HL-60/S4 (cell line): ENCODE measurements around the gene GALNT16.

ENCODE experiments used
- in situ Hi-C: fragments of 300-500 bp; cut with MboI; formaldehyde crosslinking; loops from 2 replicates; pipeline ENCODE4 v1.14.3; 2022; ENCODE audit warnings: low sequenced_read_pairs

Gene GALNT16

DNA sequence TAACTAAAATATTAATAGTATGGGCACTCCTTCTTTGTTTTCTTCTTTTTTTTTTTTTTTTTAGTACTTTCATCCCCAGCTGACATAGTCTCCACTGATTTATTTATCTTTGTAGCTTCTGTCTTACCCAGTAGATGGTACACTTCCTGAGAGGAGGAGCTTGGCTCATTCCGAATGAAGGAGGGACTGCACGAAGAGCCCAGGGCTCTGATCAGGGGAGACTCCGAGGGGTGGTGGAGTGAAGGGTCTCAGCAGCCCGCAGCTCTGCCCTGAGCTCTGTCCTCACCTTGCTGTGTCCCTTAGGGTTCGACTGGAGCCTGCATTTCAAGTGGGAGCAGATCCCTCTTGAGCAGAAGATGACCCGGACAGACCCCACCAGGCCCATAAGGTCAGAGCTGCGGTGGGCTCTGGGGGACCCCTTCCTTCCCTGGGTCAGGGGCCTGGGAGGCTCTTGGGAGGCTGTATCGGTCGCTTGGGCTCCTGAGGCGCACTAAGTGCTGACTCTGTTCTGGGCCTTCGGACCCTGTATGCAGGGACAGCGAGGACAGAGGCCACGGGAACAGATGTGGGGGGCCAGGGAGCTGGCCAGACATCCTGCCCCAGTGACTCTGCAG is 72.9 kb downstream of the GALNT16 start:
- in situ Hi-C loops: no loop called here

DNA sequence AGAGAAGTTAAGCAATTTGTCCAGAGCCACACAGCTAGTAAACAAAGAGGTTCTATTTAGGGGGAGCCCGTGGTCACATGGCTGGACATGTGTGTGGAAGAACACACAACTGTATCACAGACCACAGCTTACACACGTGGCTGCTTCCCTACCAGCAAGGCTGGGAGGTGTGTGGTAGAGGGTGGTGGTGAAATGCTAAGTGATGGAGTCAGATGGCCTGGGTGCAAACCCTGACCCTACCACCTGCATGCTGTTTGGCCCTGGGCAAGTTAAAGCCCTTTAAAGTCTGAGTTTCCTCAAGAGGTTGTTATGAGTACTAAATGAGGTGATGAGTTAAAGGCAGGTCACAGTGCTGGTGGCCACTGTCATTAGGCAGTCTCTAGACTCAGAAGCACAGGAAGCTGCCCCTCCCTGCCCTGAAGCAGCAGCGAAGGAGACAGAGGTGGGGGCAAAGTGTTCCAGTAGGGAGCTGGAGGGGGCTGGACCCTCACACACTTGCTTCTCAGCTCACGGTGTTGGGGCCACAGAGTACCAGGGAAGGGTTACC is 73.9 kb downstream of the GALNT16 start:
- in situ Hi-C loops: no loop called here

DNA sequence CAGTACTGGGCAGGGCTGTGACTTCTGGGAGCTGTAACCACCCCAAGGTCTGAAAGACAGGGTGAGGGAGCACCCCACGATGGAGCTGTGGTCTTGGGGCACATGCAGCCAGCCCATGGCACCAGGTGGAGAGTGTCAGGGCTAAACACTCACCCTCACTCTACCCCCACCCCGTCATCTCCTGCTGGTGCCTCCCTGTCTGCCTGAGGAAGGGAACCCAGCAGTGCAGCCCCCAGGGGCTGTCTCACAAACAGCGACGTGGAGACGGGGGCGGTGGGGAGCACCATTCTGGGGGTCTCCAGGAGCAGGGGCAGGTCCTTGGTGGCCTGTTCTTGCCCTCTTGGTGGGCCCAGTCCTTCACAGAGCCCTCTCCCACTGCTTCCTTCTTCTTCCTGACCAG is 74.6 kb downstream of the GALNT16 start:
- in situ Hi-C loops: no loop called here

DNA sequence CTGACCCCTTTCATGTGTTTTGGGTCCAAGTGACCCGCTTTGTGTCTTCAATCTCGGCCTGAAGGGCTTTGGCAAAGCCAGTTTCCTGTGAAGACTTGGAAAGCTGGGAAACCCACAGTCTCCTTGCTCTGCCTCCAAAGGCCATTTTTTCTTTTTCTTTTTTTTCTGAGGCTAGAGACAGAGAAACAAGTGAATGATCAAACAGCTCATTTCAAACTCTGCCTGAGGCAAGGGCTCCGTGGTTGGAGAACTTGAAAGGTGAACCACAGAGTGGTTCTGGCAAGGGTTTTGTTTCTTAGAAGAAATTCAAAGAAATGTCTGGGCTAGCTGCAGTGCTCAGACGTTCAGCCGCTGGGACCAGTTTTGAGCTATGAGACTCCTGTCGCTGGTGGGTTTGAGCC is 75.4 kb downstream of the GALNT16 start:
- in situ Hi-C loops: no loop called here

DNA sequence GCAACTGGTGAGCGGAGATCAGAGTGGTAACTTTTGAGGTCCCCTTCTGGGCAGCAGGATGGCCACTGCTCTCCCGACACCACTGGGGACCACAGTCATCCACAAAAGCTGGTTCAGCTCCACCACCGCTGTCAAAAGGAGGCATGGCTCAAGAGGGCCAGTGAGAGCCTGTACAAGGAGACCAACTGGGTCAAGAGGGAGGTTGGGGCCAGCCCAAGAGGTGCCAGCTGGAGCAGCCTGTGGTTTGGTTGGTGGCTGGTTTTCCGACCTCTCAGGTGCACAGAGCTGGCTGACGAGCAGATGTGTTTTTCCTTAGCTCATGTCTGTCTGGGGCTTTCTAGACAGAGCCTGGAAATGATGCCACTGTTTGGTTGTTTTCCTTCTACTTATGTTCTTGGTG is 78.0 kb downstream of the GALNT16 start:
- in situ Hi-C loops: no loop called here

DNA sequence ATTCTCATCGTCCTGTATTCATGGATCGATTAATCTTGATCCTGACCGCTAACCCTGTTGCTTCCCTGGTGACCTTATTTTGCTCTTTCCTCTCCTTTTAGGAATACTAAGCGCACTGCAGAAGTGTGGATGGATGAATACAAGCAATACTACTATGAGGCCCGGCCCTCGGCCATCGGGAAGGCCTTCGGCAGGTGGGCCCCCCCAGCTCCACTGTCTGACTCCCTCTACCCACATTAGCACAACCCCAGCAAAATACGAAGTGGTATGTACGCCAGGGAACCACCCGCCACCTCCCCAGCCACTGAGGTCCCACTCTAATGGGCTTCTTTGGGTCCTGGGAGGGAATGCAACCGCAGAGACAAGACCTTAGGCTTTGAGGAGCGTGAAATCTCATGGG is 79.5 kb downstream of the GALNT16 start:
- in situ Hi-C loops: no loop called here

DNA sequence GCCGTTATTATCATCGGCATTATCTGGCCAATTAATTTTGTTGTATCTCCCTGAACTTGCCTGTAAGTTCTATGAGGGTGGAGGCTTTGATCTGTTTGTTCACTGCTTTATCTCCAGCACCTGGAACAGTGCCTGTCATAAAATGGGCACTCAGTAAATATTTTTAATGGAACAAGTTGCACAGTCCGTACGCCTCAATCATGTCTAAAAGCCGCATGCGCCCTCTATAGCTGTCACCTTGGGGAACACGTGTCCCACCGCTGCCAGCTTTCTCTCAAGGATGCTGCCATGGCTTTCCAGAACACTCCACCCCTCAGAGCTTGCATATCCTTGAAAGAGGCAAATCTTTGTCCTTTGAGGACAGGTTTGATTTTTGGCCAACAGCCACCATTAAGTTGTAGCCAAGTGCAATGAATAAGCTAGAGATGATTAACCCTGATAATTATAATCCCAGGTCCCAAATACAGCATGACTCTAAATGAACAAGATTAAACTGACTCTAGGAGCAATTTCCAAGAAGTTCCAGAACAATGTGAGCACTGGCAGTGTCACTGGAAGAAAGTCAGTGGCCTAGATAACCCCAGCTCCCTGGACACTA is 83.1 kb downstream of the GALNT16 start:
- in situ Hi-C loops: no loop called here

DNA sequence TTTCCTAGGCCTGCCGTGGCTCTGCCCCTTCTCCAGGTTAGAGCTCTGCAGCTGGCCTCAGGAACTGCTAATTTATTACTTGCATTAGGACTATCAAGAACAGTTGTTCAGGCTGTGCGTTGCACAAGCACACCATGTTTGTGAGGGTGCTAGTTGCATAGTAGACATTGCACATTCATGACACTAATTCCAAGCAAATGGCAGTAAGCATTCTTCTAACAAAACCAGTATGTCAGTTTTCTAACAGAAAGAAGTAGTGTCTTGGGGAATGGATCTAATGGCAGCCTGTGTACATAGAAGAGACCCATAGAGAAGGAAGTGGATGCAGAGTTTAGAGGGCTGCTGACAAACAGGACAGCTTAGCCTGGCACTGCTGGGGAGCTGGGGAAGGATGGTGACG is 84.2 kb downstream of the GALNT16 start:
- in situ Hi-C loops: no loop called here

DNA sequence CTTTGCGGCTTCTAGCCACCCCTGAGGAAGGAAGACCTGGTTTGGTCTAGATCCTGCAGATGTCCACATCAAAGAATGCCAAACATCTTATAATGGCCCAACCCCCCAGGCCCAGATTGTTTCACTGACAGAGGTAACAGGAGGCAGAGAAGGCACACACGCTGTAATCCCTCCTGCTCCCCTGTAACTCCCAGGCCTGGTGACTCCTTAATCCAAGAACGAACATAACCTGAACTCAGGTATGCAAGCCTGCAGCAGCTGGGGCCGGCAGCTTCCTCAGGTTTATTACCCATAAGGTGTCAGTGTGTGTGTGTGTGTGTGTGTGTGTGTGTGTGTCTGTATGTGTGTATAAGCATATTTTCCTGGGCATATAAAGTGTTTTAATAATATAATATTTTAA is 85.4 kb downstream of the GALNT16 start:
- in situ Hi-C loops: no loop called here

DNA sequence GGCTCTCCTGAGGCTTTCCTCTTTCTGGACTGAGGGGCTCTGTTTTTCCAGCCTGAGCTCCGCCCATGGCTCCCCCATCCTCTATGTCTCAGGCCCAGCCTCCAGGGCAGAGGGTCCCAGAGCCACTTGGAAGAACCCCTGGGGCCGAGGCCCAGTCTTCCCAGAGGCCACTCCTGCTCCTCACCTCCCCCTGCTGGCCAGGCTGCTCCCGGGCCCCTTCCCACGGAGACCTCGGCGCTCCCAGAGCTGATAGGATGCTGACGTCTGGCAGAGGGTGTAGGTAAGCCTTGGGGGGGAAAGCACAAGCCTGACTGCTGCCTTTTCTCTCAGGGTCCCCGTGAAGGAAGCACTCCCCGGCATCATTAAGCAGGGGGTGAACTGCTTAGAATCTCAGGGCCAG is 86.8 kb downstream of the GALNT16 start:
- in situ Hi-C loops: no loop called here

DNA sequence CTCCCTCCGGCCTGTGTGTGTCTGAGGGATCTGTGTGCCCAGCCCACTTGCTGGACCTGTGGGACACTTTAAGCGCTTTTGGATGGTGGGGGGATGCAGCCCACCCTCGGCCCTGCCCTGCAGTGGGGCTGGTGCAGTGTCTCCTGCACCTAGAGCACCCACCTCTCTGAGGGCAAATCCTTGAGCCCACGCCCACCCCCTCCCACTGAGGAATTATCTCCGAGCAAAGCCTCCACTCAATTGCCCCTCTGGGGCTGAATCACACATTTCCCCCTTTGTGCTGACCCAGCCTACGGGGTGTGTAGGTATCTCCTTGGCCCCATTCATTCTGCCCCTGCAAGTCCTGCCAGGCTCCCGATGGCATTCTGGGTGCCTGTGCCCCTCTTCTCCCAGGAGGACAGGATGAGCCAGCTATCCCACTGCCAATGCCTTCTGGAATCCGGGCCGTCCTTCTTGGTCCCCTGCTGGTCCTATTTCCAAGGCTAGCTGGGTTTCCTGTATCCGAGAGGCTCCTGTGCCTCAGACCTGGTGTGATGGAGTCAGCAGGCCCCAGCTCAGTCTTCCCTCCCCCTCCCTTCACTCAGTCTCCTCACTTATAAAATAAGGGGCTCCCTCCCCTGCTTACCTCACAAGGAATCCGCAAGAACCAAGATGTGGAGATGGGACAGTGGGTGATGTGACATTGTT is 89.3 kb downstream of the GALNT16 start:
- in situ Hi-C loops: no loop called here

DNA sequence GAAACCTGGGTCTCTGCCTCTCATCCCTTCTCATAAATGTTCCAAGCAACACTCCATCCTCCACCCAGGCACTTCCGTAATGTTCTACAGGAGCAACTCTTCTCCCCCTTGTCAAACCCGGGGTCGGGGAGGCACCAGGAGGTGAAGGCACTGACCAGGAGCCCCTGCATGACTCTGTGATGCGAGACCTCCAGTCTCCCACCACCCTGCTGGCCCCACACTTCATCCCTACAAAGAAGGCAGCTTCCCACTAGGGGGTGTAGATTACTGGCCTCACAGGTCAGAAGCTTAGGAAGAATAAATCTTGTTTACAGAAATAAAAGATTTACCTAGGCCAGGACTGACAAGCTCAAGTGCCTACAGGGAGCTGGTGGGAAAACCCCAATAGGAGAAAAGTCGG is 90.9 kb downstream of the GALNT16 start:
- in situ Hi-C loops: no loop called here

DNA sequence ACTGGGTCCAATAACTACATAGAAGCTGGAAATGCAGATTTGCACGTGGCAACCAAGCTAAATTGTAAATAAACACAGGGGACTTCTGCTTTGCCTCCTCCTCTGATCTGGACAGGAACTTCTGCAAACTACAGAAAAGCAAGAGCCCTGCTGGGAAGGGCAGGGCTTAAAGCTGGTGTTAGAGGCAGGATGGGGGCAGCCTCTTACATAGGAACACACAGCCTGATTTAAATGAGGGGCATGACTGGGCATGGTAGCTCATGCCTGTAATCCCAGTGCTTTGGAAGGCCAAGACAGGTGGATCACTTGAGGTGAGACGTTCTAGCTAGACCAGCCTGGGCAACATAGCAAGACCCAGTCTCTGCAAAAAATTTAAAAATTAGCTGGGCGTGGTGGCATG is 91.4 kb downstream of the GALNT16 start:
- in situ Hi-C loops: no loop called here

DNA sequence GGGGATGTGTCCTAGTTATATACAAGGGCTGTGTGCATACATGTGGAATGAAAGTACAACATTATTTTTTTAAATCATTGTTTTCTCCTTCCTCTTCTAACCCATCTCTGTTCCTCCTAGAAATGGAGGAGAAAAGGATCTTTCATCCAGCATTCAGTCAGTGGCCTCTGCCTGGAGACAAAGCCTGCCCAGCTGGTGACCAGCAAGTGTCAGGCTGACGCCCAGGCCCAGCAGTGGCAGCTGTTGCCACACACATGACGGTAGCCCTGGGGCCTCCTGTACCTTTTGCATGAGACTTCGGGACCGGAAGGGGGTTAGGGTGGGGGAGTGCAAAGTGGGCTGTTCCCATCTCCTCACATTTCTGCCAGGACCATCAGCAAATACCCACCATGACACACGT is 92.0 kb downstream of the GALNT16 start:
- in situ Hi-C loops: no loop called here

DNA sequence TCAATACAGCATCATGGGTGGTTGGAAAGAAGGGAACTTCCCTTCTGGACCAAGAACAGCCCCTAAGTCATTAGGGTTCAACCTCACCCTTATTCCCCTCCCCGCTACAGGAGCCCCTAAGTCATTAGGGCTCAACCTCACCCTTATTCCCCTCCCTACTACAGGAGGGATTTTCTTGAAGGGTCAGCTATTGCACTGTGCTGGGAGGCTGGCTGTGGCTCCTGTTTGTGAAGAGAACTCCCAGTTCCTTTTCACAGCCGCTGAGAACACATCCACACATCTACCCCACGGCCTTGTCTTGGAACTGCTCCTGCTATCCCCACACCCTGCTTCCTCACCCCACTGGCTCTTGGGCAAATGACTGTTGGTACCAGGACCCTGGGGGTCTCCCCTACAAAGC is 93.2 kb downstream of the GALNT16 start:
- in situ Hi-C loops: no loop called here

DNA sequence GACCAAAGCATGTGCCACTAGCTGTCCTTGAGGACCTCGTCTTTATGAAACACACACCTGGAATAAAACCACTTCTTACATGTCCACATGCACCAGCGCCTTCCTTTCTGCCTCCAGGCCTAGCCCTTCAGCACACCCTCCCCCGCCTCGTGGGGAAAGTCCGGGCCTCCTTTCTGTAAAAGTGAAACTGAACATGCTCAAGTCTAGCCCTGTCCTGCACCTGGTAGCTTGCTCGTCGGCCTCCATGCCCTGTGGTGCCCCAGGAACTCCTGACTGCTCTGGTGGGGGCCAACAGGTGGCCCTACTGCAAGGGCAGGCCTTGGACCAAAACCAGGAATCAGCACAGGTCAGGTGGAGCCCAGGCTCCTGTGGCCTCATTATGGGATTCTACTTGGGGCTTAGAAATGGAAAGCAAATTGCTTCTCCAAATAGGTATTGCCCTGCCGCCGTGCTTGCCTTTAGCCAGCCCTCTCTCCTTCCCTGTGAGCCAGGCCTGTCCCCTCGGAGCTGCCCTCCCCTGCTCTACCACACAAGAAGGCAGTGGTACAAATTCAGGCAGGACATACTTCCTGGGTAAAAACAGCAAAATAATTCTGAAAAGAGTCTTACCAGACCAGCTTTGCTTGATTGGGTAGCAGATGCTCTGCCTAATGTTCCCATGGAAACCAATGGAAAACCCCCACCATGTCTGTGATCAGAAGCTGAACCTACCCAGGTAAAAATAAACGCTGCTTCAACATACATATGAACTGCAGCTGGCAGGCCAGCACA is 94.6 kb downstream of the GALNT16 start:
- in situ Hi-C loops: no loop called here

DNA sequence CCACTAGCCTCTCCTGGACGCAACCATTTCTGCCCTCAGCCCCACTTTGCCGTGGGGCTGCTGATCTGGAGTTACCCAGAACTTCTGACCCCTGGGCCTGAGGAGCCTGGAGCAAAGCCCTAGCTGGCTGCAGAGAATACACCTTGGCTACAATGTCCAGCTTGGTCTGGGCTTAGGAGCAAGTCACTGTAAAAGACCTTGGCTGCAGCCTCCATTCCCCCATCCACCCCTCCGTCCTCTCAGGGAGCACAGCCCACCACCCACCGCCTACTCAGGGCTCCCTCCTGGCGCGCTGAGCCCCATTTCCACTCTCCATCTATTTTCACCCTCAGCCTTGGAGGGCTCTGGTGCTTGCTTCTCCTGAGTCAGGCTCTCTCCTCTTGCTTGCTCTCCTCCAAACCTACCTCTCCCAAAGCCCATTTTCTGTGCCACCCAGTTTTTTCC is 95.2 kb downstream of the GALNT16 start:
- in situ Hi-C loops: no loop called here

DNA sequence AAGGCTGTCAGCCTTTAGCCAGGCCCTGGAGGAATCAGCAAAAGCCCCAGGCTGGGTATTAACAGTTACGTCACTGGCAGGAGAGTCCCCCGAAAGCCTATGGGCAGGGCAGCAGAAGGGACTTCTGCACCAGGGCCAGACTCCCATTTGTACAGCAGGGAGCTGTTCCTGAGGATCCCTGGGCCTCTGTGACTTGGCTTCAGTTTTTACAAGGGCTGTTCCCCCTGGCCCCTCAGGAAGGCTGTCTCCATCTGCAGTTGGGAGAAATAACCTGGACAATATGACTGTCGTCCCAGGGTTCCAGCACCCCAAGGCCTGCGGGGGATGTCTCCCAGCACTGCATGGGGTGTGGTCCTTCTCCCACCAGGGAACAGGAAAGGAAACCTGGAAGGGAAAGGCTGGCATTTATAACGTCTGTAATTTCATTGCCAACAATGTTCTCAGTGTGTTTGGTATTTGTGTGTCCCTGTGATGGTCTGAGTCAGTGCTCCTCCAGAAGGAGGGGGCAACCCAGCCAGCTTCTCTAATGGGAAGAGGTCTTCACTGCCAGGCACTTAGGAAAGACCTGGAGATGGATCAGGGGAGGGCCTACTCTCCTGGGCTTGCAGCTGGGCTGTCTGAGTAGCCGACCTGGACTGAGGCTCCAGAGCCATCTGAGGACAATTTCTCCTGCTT is 95.8 kb downstream of the GALNT16 start:
- in situ Hi-C loops: no loop called here

DNA sequence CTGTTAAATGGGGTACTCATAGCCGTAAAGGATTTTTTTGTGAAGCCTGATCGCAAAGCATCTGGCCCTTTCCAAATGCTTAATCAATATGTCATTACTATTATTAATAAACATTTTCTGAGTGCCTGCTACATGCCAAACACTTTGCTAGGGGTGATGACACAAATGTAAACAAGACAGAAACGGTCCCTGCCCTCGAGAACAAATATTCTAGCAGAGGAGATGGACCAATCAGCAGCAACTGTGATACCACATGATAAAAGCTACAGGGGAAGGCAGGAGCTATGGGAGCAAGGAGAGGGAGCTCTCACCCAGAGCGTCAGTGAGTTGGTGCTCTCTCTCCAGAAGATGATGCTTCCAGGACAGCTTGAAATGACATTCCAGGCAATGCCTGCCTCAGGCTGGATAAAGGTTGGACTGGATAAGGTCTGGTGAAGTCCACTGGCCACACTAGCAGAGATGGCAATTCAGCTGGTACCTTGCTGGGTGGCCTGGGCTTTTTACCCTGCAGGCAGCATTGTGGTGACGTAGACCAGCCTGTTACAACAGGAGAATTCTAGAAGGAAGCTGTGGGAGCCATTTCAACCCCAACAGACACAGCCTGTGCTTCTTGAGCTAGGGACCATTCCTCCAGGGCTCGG is 97.1 kb downstream of the GALNT16 start:
- in situ Hi-C loops: no loop called here

DNA sequence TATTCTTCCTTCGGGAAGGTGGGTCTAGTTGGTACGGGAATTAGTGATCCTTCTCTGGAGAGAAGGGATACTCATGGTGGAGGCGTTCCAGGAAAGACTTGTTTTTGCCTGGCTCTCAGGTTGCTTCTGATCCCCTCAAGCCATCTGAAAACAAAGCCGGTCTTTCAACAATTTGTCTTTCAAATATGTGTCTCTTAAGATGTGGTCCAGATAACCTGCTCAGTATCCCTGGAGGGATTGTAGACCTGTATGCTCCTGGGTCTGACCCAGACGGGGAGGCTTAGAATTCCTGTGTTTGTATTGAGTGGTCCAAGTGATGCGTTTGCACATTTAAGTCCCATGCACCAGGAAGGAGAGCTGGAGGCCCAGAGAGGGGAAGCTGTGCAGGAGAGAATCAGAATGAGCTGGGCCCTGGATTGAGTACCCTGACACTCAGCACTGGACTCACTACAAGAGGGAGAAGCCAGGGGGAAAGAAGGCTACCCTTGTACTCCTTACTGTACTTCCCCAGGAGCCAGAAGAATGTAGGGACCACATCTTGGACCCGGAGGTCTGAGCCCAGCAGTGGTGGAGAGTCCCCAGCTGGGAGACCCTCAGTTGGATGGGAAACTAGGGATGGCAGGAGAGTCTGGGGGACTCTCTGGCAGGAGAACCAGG is 97.7 kb downstream of the GALNT16 start:
- in situ Hi-C loops: no loop called here
